Measurements from ENCODE around the gene MAGI2. TPM values are rescaled to one million over a fixed set of nuclear protein-coding genes. Genes with fewer than 3 reads are reported as not detected.

MAGI2 gene
- total RNA-seq, 2 donors from 2014 or later = 10.3 to 19.2 TPM

GRCh38 chr7:79064187-79064823, 389.2 kb downstream of the MAGI2 start:
- Mint-ChIP-seq H3K27me3 (ENCODE audit: insufficient read depth) (no peaks in the 10 kb centered on the region), H3K4me1 (no peaks in the 10 kb centered on the region), H3K36me3 (ENCODE audit: low read depth) (no peaks in the 10 kb centered on the region), H3K4me3 (no peak overlapping the region), H3K27ac (no peak overlapping the region), H3K9me3 (peaks cover 2% of the 10 kb centered on the region)
- TF ChIP-seq CTCF (conservative IDR thresholded peaks at IDR 0.05) = no peak
- Histone ChIP-seq H3K4me3 (ENCODE audit: low read length) (no peak overlapping the region), H3K9ac (ENCODE audit: extremely low read depth, low read length, poor library complexity, severe bottlenecking) (no peak overlapping the region), H3K36me3 (ENCODE audit: control insufficient read depth, insufficient read depth, low read length) (no peaks in the 10 kb centered on the region), H3K9me3 (ENCODE audit: control insufficient read depth, low read length) (no peaks in the 10 kb centered on the region), H3K27ac (ENCODE audit: low read depth, low read length) (no peak overlapping the region), H3K4me1 (ENCODE audit: control insufficient read depth, insufficient read depth, low read length) (no peaks in the 10 kb centered on the region), H3K27me3 (ENCODE audit: control insufficient read depth, insufficient read depth, low read length, poor library complexity, severe bottlenecking) (no peaks in the 10 kb centered on the region)
- 90 to 100% methylated on average over 1 to 3 of the region's 3 CpGs for WGBS, 2 experiments (ENCODE audit: insufficient coverage in 1 of 2, insufficient read length in 1 of 2)
- no peak for DNase-seq

DNA sequence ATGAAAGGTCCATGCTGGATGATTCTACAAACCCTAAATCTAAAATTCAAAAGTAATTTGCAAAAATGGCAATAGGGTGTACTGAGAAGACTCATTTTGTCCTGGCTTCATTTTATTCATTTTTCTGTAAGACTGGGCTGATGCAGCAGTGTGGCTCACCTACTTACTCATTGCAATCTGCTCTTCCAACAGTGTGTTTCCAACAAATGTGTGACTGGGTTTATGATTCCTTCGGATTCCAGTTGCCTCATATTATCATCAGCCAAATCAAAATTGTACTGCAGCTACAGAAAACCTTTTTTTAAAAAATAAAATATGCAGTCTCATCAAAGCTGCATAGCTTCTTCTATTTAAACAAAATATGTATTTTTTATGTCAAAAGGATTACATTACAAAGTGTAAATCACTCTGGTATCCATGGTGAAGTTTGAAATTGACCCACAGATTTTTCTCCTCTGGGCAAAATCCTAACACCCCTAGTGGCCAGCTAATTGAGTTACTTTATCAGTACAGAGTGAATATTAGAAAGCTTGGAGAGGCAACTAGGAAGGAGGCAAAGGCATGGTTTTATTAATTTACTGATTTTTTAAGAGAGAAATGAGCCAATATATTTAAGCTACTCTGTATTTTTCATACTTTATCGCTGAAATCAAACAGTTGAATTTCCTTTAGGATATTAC, 390.3 kb downstream of the MAGI2 start:
- Histone ChIP-seq H3K9me3 (ENCODE audit: control insufficient read depth, low read length) (no peaks in the 10 kb centered on the region), H3K27ac (ENCODE audit: low read depth, low read length) (no peak overlapping the region), H3K27me3 (ENCODE audit: control insufficient read depth, insufficient read depth, low read length, poor library complexity, severe bottlenecking) (no peaks in the 10 kb centered on the region), H3K36me3 (ENCODE audit: control insufficient read depth, insufficient read depth, low read length) (no peaks in the 10 kb centered on the region), H3K9ac (ENCODE audit: extremely low read depth, low read length, poor library complexity, severe bottlenecking) (no peak overlapping the region), H3K4me1 (ENCODE audit: control insufficient read depth, insufficient read depth, low read length) (no peaks in the 10 kb centered on the region), H3K4me3 (ENCODE audit: low read length) (no peak overlapping the region)
- H3K9me3 Mint-ChIP-seq = peaks cover 2% of the 10 kb centered on the region
- peak; percentile 72 for TF ChIP-seq CTCF (conservative IDR thresholded peaks at IDR 0.05)
- H3K27me3 Mint-ChIP-seq (ENCODE audit: insufficient read depth) = no peaks in the 10 kb centered on the region
- H3K36me3 Mint-ChIP-seq (ENCODE audit: low read depth) = no peaks in the 10 kb centered on the region
- DNase-seq = no peak
- no peak overlapping the region for H3K27ac Mint-ChIP-seq
- WGBS, 2 experiments (ENCODE audit: insufficient coverage in 1 of 2, insufficient read length in 1 of 2) = 90 to 100% methylated on average over 2 of the region's 2 CpGs
- H3K4me3 Mint-ChIP-seq = no peak overlapping the region
- no peaks in the 10 kb centered on the region for H3K4me1 Mint-ChIP-seq

GRCh38 chr7:79060498-79060897, 393.0 kb downstream of the MAGI2 start:
- H3K4me1 Mint-ChIP-seq = peaks cover 3% of the 10 kb centered on the region
- 79 to 92% methylated on average over 2 to 3 of the region's 3 CpGs for WGBS, 2 experiments (ENCODE audit: insufficient coverage in 1 of 2, insufficient read length in 1 of 2)

More at GRCh38 chr7:79060498-79060897, 393.0 kb downstream of the MAGI2 start:
- Mint-ChIP-seq H3K27me3 (ENCODE audit: insufficient read depth) (no peaks in the 10 kb centered on the region), H3K9me3 (no peaks in the 10 kb centered on the region), H3K27ac (no peak overlapping the region), H3K36me3 (ENCODE audit: low read depth) (no peaks in the 10 kb centered on the region), H3K4me3 (no peak overlapping the region)
- no peak for DNase-seq
- no peak overlapping the region for H3K27ac ChIP-seq (ENCODE audit: low read depth, low read length)
- no peaks in the 10 kb centered on the region for H3K27me3 ChIP-seq (ENCODE audit: control insufficient read depth, insufficient read depth, low read length, poor library complexity, severe bottlenecking)
- no peak overlapping the region for H3K4me3 ChIP-seq (ENCODE audit: low read length)
- no peak overlapping the region for H3K9ac ChIP-seq (ENCODE audit: extremely low read depth, low read length, poor library complexity, severe bottlenecking)
- no peak for TF ChIP-seq CTCF (conservative IDR thresholded peaks at IDR 0.05)
- H3K36me3 ChIP-seq (ENCODE audit: control insufficient read depth, insufficient read depth, low read length) = no peaks in the 10 kb centered on the region
- H3K9me3 ChIP-seq (ENCODE audit: control insufficient read depth, low read length) = no peaks in the 10 kb centered on the region
- no peaks in the 10 kb centered on the region for H3K4me1 ChIP-seq (ENCODE audit: control insufficient read depth, insufficient read depth, low read length)
